ENCODE results near the gene COL8A1.

GRCh38 chr3:99656624-99657023, 18.2 kb downstream of the COL8A1 start:
- no peak for TF ChIP-seq BACH2 (CRISPR knock-in tag; IDR thresholded peaks at IDR 0.05; ENCODE audit: borderline replicate concordance)
- no peak for TF ChIP-seq POU6F1 (CRISPR knock-in tag; IDR thresholded peaks at IDR 0.05; ENCODE audit: borderline replicate concordance, low read depth)
- TF ChIP-seq ZFP30 (CRISPR knock-in tag; IDR thresholded peaks at IDR 0.05): no peak
- no peak for TF ChIP-seq PATZ1 (CRISPR knock-in tag; IDR thresholded peaks at IDR 0.05; ENCODE audit: borderline replicate concordance)
- no peak for TF ChIP-seq OSR1 (CRISPR knock-in tag; IDR thresholded peaks at IDR 0.05)
- no peak for TF ChIP-seq ZC3H10 (CRISPR knock-in tag; IDR thresholded peaks at IDR 0.05)
- no peak for TF ChIP-seq ZNF8 (CRISPR knock-in tag; IDR thresholded peaks at IDR 0.05)
- TF ChIP-seq TOX (CRISPR knock-in tag; IDR thresholded peaks at IDR 0.05; ENCODE audit: borderline replicate concordance): no peak
- TF ChIP-seq RARB (CRISPR knock-in tag; IDR thresholded peaks at IDR 0.05): no peak
- TF ChIP-seq ISL1 (CRISPR knock-in tag; IDR thresholded peaks at IDR 0.05): no peak
- no peak for TF ChIP-seq CREB5 (CRISPR knock-in tag; IDR thresholded peaks at IDR 0.05; ENCODE audit: low read depth)
- no peak for TF ChIP-seq ARNTL (CRISPR knock-in tag; IDR thresholded peaks at IDR 0.05; ENCODE audit: borderline replicate concordance, low read depth)
- TF ChIP-seq CSDC2 (CRISPR knock-in tag; IDR thresholded peaks at IDR 0.05): no peak
- TF ChIP-seq SNAI2 (CRISPR knock-in tag; IDR thresholded peaks at IDR 0.05): no peak

Measured in SK-N-SH treated with all-trans-retinoic acid at 6 μM for 48 hours (cell line).